ENCODE measurements around the gene ATG10. TPM values are rescaled to one million over a fixed set of nuclear protein-coding genes. Genes with fewer than 3 reads are reported as not detected.

Gene ATG10
- total RNA-seq, 1 experiment from 2014 or later, result 12.2 TPM

DNA sequence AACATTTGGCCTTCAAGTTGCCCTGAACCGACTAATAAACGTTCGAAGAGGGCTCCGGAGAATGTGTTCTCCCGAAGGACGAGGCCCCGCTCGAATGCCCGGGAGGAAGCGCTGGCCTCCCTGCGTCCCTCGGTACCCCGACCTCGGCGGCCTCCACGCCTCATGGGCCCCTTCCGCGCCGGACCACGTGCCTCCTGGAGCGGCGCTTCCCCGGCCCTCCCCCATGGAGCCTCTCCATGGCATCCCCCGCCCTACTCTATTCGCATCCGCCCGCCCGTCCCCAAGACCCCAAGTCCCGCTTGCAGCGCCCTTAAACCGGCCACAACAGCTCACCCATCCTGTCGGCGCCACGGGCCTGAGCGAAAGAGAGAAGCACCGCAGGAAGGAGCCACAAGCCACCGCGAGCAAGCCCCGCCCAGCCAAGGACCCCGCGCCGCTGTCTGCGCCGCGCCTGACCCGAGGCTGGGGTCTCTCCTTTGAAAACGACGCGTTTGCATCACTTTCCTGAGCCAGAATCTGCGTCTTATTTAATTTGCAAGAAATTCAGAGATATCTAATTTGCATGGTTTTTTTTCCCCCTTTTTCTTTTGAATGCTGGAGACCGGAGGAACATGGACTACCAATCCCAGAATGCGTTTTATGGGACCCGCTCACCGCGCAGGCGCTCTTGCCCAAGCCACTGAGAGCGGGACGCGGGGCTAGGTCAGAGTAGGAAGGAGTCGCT, 306.3 kb downstream of the ATG10 start, which contains the start of gene RPS23 (continued):
- TF ChIP-seq SOX15 (CRISPR knock-in tag; IDR thresholded peaks at IDR 0.05), result no peak
- 0 out of 2 replicates have a peak, but pooled peaks have one; percentile 20 for TF ChIP-seq NR2C2 (CRISPR knock-in tag; IDR thresholded peaks at IDR 0.05)
- TF ChIP-seq, protein P1, sequence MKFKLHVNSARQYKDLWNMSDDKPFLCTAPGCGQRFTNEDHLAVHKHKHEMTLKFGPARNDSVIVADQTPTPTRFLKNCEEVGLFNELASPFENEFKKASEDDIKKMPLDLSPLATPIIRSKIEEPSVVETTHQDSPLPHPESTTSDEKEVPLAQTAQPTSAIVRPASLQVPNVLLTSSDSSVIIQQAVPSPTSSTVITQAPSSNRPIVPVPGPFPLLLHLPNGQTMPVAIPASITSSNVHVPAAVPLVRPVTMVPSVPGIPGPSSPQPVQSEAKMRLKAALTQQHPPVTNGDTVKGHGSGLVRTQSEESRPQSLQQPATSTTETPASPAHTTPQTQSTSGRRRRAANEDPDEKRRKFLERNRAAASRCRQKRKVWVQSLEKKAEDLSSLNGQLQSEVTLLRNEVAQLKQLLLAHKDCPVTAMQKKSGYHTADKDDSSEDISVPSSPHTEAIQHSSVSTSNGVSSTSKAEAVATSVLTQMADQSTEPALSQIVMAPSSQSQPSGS (CRISPR knock-in tag; IDR thresholded peaks at IDR 0.05; ENCODE audit: borderline replicate concordance, low read depth), result no peak
- no peak for TF ChIP-seq ZNF232 (CRISPR knock-in tag; IDR thresholded peaks at IDR 0.05)
- peak; percentile 64; the same call in 1 of the 2 replicates for TF ChIP-seq HMGXB4 (CRISPR knock-in tag; IDR thresholded peaks at IDR 0.05)
- no peak for TF ChIP-seq ZNF396 (CRISPR knock-in tag; IDR thresholded peaks at IDR 0.05; ENCODE audit: borderline replicate concordance)
- TF ChIP-seq, protein P2, sequence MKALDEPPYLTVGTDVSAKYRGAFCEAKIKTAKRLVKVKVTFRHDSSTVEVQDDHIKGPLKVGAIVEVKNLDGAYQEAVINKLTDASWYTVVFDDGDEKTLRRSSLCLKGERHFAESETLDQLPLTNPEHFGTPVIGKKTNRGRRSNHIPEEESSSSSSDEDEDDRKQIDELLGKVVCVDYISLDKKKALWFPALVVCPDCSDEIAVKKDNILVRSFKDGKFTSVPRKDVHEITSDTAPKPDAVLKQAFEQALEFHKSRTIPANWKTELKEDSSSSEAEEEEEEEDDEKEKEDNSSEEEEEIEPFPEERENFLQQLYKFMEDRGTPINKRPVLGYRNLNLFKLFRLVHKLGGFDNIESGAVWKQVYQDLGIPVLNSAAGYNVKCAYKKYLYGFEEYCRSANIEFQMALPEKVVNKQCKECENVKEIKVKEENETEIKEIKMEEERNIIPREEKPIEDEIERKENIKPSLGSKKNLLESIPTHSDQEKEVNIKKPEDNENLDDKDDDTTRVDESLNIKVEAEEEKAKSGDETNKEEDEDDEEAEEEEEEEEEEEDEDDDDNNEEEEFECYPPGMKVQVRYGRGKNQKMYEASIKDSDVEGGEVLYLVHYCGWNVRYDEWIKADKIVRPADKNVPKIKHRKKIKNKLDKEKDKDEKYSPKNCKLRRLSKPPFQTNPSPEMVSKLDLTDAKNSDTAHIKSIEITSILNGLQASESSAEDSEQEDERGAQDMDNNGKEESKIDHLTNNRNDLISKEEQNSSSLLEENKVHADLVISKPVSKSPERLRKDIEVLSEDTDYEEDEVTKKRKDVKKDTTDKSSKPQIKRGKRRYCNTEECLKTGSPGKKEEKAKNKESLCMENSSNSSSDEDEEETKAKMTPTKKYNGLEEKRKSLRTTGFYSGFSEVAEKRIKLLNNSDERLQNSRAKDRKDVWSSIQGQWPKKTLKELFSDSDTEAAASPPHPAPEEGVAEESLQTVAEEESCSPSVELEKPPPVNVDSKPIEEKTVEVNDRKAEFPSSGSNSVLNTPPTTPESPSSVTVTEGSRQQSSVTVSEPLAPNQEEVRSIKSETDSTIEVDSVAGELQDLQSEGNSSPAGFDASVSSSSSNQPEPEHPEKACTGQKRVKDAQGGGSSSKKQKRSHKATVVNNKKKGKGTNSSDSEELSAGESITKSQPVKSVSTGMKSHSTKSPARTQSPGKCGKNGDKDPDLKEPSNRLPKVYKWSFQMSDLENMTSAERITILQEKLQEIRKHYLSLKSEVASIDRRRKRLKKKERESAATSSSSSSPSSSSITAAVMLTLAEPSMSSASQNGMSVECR (CRISPR knock-in tag; IDR thresholded peaks at IDR 0.05; ENCODE audit: borderline replicate concordance), result no peak
- no peak for TF ChIP-seq PRDM15 (CRISPR knock-in tag; IDR thresholded peaks at IDR 0.05)
- TF ChIP-seq CREB1 (CRISPR knock-in tag; IDR thresholded peaks at IDR 0.05), result 0 out of 2 replicates have a peak, but pooled peaks have one; percentile 48
- peak; percentile 52; the same call in 1 of the 2 replicates for TF ChIP-seq ZNF281 (CRISPR knock-in tag; IDR thresholded peaks at IDR 0.05)
- TF ChIP-seq STAT6 (CRISPR knock-in tag; conservative IDR thresholded peaks at IDR 0.05; ENCODE audit: low read depth), result no peak
- TF ChIP-seq JAZF1 (CRISPR knock-in tag; IDR thresholded peaks at IDR 0.05), result no peak
- peak; percentile 71; the same call in 1 of the 2 replicates for TF ChIP-seq ESRRA (CRISPR knock-in tag; IDR thresholded peaks at IDR 0.05; ENCODE audit: borderline replicate concordance)
- TF ChIP-seq, protein P3, sequence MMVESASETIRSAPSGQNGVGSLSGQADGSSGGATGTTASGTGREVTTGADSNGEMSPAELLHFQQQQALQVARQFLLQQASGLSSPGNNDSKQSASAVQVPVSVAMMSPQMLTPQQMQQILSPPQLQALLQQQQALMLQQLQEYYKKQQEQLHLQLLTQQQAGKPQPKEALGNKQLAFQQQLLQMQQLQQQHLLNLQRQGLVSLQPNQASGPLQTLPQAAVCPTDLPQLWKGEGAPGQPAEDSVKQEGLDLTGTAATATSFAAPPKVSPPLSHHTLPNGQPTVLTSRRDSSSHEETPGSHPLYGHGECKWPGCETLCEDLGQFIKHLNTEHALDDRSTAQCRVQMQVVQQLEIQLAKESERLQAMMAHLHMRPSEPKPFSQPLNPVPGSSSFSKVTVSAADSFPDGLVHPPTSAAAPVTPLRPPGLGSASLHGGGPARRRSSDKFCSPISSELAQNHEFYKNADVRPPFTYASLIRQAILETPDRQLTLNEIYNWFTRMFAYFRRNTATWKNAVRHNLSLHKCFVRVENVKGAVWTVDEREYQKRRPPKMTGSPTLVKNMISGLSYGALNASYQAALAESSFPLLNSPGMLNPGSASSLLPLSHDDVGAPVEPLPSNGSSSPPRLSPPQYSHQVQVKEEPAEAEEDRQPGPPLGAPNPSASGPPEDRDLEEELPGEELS (CRISPR knock-in tag; IDR thresholded peaks at IDR 0.05), result no peak
- TF ChIP-seq SP1 (CRISPR knock-in tag; conservative IDR thresholded peaks at IDR 0.05), result peak; percentile 73
- no peak for TF ChIP-seq ZBTB43 (CRISPR knock-in tag; IDR thresholded peaks at IDR 0.05)
- peak; percentile 54; the same call in 1 of the 2 replicates for TF ChIP-seq GABPB1 (CRISPR knock-in tag; IDR thresholded peaks at IDR 0.05)

Measured in WTC11 (cell line).